Ishikawa (cell line): ENCODE measurements around the gene PID1.

Source experiments
- CEBPB ChIP-seq: IDR thresholded peaks from 2 replicates; pipeline ENCODE4 v1.6.1; 2012
- CREB1 ChIP-seq: IDR thresholded peaks from 2 replicates; pipeline ENCODE4 v1.6.1; 2012; ENCODE audit warnings: low read depth
- EGR1 ChIP-seq: IDR thresholded peaks from 2 replicates; pipeline ENCODE4 v1.6.1; 2012
- EP300 ChIP-seq: IDR thresholded peaks from 2 replicates; pipeline ENCODE4 v1.6.1; 2012; ENCODE audit warnings: borderline replicate concordance
- FOXM1 ChIP-seq: IDR thresholded peaks from 2 replicates; pipeline ENCODE4 v1.6.1; 2012; ENCODE audit warnings: low read depth, borderline replicate concordance
- MAX ChIP-seq: IDR thresholded peaks from 2 replicates; pipeline ENCODE4 v1.6.1; 2012
- NFIC ChIP-seq: IDR thresholded peaks from 2 replicates; pipeline ENCODE4 v1.6.1; 2012
- RAD21 ChIP-seq: IDR thresholded peaks from 2 replicates; pipeline ENCODE4 v1.6.1; 2012; ENCODE audit warnings: low read depth
- REST ChIP-seq: IDR thresholded peaks from 2 replicates; pipeline ENCODE4 v1.6.1; 2012; ENCODE audit warnings: low read depth, mild to moderate bottlenecking
- TAF1 ChIP-seq: IDR thresholded peaks from 2 replicates; pipeline ENCODE4 v1.6.1; 2012; ENCODE audit warnings: low read depth, mild to moderate bottlenecking
- TCF12 ChIP-seq: IDR thresholded peaks from 2 replicates; pipeline ENCODE4 v1.6.1; 2012; ENCODE audit warnings: low read depth
- TEAD4 ChIP-seq: IDR thresholded peaks from 2 replicates; pipeline ENCODE4 v1.6.1; 2012
- USF1 ChIP-seq: IDR thresholded peaks from 2 replicates; pipeline ENCODE4 v1.6.1; 2012
- YY1 ChIP-seq: IDR thresholded peaks from 2 replicates; pipeline ENCODE4 v1.6.1; 2012; ENCODE audit warnings: low read depth
- ZBTB7A ChIP-seq: IDR thresholded peaks from 2 replicates; pipeline ENCODE4 v1.6.1; 2012; ENCODE audit warnings: low read depth

PID1 gene

GRCh38 chr2:229027353-229028105 is 243.6 kb downstream of the PID1 start:
- TF ChIP-seq EGR1, result no peak
- no peak for TF ChIP-seq TCF12
- no peak for TF ChIP-seq YY1
- no peak for TF ChIP-seq ZBTB7A
- TF ChIP-seq REST, result no peak

GRCh38 chr2:229025653-229026052 is 245.4 kb downstream of the PID1 start:
- TF ChIP-seq CREB1 (no peak), CEBPB (no peak), EP300 (no peak), REST (no peak), USF1 (no peak), RAD21 (no peak), ZBTB7A (no peak), FOXM1 (no peak), MAX (no peak), TCF12 (no peak), YY1 (no peak), TAF1 (no peak), NFIC (no peak), TEAD4 (no peak), EGR1 (no peak)

GRCh38 chr2:229022652-229023051 is 248.4 kb downstream of the PID1 start:
- no peak for TF ChIP-seq NFIC
- no peak for TF ChIP-seq EP300
- TF ChIP-seq RAD21, result no peak

- TF ChIP-seq ZBTB7A, result no peak
- no peak for TF ChIP-seq CREB1
- TF ChIP-seq EGR1, result no peak
- no peak for TF ChIP-seq RAD21
- no peak for TF ChIP-seq NFIC
These were observed 249.0 kb downstream of the PID1 start for GRCh38 chr2:229022071-229022470.

- TF ChIP-seq CREB1 (no peak), EP300 (no peak), MAX (no peak), EGR1 (no peak), TAF1 (no peak), TCF12 (no peak), TEAD4 (no peak)
These were observed 261.3 kb downstream of the PID1 start for GRCh38 chr2:229009816-229010215.

GRCh38 chr2:229003256-229003655 is 267.8 kb downstream of the PID1 start:
- no peak for TF ChIP-seq FOXM1
- TF ChIP-seq ZBTB7A, result no peak
- TF ChIP-seq EP300, result no peak
- TF ChIP-seq TCF12, result no peak
- TF ChIP-seq TEAD4, result no peak
- TF ChIP-seq NFIC, result no peak
- no peak for TF ChIP-seq CREB1
- no peak for TF ChIP-seq RAD21
- TF ChIP-seq TAF1, result no peak
- no peak for TF ChIP-seq REST
- no peak for TF ChIP-seq CEBPB
- TF ChIP-seq USF1, result no peak
